NCI-H1105 treated with DMSO at 0.1 percent for 48 hours (cell line): ENCODE measurements around the gene APBB1IP.
"Not testable (repeated sequence)": the region's sequence is repeated elsewhere in the genome, so short reads cannot be mapped to it uniquely, and the experiment has no call there.

ENCODE experiments used
- DNase-seq: peaks from one replicate; lab custom pipeline; 2025; lab: John Stamatoyannopoulos, UW

The APBB1IP gene

DNA sequence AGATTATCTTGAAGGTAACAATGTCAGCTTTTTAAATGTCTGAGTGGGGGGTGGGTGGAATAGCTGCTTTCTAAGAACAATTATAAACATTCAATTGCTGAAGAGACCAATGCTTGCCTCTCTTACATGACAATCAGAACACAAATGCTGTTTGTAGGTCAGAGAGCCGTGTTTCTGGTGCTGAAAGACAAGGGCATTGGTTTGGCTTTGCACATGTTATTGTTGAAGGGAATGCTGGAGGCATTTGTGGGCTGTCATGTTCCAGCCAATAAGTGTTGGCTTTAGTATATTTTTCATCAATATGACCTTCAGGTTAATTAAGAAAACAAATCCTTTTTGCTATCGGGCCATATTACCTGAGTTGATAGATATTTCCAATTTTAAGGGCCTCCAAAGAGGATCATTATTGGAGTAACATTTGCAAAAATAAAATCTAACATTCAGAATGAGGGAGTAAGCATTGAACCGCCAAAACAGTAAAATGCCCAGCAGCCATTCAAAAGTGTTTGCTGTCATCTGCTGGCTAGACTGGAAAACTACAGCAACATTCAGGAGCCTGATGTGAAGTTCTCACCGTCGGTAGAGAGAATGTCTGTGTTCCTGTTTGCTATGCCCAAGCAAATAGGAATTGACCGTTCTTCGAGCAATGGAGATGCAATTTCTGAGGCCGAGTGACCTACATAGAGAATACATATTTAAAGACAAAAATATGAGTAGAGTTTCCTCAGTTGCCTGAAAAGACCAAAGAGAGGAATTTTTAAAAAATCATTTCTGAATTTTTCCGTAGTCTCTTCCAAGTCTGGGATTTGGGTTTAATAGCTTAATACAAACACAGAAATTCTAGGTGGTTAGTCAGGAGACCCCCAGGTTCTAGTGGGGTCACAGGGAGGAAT, 118.9 kb downstream of the APBB1IP start:
- peak; percentile 31 for DNase-seq

DNA sequence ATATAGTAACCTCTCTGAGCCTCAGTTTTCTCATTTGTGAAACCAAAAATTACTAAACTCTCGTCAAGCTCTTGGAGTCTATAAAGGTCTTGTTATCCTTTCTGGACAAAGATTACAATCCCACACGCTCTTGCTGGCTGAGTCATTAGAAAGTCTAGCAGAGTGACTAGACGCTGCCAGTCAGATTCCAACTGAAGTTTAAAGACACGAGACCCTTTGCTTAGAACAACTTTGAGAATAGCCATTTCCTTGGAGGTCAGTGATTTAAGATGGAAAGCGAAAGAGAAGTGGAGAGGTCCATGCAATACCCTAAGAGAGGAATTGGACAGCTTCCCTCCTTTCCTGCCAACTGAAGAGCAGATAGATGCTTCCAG, 119.5 kb downstream of the APBB1IP start:
- DNase-seq: no peak

- DNase-seq: peak; percentile 22
Measured at GRCh38 chr10:26566525-26567350, 128.6 kb downstream of the APBB1IP start.

DNA sequence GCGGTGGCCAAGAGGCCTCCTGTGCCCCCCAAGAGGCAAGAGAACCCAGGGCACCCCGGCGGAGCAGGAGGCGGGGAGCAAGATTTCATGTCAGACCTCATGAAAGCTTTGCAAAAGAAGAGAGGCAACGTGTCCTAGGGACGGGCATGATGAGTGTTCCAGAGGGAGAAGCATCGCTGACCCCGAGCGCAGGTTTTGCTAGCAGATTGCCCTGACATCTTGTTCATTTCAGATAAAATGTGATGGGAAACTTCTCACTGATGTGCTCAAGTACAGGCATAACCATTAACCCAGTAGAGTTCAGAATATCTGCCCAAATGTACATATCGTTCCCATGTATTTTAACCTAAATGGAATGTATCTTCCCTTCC, 129.2 kb downstream of the APBB1IP start:
- no peak for DNase-seq

DNA sequence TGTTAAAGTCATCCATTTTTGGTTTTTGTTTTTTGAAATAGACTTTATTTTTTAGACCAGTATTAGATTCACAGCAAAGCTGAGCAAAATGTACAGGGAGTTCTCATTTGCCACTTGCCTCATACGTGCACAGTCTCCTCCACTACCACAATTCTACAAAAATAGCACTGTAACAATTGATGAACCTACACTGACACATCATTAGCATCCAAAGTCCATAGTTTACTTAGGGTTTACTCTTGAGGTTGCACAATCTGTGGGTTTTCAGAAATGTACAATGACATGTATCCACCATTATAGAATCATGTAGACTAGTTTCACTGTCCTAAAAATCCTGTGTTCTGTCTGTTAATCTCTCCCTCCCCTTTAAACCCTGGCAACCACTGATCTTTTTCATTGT, 133.5 kb downstream of the APBB1IP start:
- no peak for DNase-seq

- no peak for DNase-seq
Measured at GRCh38 chr10:26573674-26574073, 135.5 kb downstream of the APBB1IP start.

DNA sequence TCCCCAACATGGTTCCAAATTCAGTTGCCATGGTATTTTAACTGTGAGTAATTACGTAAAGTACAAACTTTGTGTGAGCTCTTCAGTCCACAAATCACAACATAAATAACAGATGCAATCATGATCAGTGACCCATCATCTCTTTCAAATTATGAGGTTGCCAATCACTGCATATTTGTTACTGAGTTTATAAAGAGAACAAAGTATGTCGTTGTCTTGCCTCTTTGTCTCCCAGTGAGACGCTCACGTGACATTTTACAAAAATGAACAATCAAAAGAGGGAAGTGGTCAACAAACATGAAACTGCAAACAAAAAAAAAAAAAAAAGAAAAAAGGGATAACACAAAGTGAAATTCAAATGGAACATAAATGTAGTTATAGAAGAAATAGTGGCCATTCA, 136.6 kb downstream of the APBB1IP start:
- no peak for DNase-seq

DNA sequence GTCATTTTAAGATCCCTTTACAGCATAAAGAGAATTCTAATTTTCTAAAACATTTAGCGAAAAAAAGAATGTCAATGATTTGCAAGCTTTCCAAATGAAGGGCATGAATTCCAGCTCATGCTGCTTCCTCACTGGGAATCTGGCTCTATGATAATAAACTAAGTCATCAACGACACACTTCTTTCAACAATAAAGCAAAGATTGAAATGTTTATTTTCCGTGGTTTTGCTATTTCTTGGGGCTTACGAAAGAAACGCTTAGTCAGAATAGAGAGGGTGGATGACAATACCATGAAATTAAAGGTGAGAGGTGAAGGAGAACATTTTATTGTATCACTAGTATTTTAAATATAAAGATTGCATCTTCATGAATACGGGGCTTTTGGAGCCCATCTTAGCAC, 140.2 kb downstream of the APBB1IP start:
- not testable (repeated sequence) for DNase-seq

- no peak for DNase-seq
Measured at GRCh38 chr10:26579256-26580063, 141.3 kb downstream of the APBB1IP start.

DNA sequence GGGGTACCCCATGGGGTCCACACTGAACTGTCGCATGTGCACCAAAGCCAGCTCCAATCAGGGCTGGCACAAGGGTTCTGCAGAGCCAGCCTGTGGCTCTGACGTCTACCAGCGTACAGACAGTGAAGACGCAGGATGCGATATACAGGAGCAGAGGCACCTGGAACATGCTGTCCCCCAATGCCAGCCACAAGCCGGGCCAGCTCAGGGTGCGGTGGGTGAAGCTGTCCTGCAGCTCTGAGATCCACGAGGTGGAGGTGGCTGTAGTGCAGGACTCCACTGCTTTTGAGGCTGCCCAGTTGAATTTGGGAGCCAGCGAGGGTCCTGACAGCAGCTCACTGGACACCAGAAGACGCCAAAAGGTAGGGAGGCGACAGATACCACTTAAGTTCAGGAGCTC, 148.1 kb downstream of the APBB1IP start:
- no peak for DNase-seq

DNA sequence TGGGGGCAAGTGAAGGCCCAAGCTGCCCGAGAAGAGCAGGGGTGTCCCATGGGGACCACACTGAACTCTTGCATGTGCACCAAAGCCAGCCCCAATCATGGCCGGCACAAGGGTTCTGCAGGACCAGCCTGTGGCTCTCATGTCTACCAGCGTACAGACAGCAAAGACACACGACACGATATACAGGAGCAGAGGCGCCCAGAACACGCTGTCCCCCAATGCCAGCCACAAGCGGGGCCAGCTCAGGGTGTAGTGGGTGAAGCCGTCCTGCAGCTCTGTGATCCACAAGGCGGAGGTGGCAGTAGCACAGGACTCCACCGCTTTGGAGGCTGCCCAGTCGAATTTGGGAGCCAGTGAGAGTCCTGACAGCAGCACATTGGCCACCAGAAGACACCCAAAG, 150.5 kb downstream of the APBB1IP start:
- DNase-seq: no peak

GRCh38 chr10:26589813-26590212, 151.7 kb downstream of the APBB1IP start:
- DNase-seq: not testable (repeated sequence)

DNA sequence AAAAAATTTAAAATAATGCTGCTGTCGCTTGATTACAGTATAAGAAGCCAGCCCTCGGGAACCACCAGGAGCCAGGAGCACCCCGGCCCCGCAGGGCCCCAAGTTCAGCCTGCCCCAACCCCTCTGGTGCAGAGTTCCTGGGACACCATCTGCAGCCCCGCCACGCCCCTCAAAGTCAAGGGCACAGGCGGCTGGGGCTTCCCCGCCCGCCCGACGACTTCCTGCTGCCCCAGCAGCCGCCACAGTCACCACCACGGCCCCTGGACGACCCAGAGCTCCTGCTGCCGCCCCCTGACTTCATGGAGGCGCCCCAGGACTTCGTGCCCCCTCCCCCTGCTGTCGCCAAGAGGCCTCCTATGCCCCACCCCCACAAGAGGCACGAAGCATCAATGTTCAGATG, 155.8 kb downstream of the APBB1IP start:
- DNase-seq: no peak

DNA sequence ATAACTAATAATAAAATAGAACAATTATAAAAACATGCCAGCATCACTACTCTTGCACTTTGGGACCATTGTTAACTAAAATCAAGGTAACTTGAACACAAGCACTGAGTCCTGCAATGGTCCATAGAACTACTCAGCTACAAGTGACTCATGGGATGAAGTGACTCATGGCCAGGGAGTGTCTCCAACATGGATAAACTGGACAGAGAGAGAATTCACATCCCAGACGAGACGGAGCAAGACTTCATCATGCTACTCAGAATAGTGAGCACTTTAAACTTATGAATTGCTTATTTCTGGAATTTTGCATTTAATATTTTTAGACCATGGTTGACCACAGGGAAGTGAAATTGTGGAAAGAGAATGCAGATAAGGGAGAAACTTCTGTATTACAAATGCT, 165.1 kb downstream of the APBB1IP start:
- DNase-seq: not testable (repeated sequence)

GRCh38 chr10:26604320-26605093, 166.4 kb downstream of the APBB1IP start:
- DNase-seq: not testable (repeated sequence)

DNA sequence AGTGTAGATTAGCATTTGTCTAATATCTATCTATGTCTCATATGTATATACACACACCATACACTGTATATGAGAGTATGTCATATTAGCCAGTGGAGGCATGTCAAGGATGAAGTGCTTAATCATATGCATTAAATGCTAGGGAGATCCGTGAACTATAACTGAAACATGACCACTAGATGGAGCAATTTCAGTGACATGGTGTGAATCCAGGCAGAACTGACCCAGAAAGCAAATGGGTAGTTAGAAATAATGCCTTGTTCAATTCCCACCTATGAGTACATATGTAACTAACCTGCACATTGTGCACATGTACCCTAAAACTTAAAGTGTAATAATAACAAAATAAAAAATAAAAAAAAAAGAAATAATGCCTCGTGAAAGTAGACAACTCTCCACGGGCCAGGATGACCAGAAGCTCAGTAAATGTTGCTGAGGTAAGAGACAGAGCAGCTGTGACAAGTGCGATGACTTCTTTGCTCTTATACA, 168.3 kb downstream of the APBB1IP start:
- peak; percentile 11 for DNase-seq

GRCh38 chr10:26612151-26612915, 174.2 kb downstream of the APBB1IP start:
- no peak for DNase-seq
